ENCODE data around the gene DNTT.

Gene DNTT

DNA sequence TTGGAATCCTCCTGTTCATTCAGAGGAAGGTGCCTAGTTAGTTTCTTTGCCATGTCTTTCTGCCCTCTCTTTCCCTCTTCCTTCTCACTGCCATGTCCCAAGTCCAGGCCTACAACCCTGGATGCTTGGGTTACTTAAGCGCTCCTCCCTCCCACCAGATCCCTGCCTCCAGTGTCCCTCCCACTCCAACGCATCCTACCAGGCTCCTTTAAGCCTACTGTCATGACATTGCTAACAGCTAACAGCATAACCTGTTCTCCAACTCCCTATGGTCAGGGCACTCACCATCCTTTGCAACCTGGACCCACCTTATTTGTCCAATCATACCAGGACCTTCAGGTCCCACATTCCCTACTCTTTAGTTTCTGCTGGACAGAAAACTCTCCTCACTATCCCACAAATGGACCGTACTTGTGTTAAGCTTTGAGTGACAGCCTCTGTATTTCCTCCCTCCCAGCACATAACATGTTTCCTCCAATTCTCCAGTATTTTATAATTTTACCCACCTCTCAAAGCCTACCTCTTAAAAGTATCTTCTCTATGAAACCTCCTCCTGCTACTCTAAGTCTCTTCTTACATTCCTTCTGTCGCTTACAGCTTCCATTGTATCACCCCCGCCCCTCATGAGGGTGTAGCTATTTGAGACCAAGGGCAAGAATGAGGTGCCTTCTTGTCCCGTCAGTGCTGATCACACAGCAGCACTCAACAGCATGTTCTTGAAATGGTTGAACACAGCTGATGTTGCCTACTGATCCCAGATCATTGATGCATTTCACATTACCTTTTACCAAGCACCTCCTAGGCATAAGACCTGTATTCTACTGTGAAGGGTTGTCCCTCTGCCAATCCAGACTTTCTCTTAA lies 34.6 kb upstream of the DNTT start:
- Histone ChIP-seq H3K9me3 (no peaks in the 10 kb centered on the region), H3K4me3 (no peak overlapping the region), H3K36me3 (replicated peaks) (no peaks in the 10 kb centered on the region), H3K4me1 (no peaks in the 10 kb centered on the region), H3K27me3 (ENCODE audit: low read depth) (no peaks in the 10 kb centered on the region)
- no peak for DNase-seq (ENCODE audit: low spot score in 2 of 2)
- in situ Hi-C loops (cut with MboI; ENCODE audit: low sequenced_read_pairs): no loop called here

DNA sequence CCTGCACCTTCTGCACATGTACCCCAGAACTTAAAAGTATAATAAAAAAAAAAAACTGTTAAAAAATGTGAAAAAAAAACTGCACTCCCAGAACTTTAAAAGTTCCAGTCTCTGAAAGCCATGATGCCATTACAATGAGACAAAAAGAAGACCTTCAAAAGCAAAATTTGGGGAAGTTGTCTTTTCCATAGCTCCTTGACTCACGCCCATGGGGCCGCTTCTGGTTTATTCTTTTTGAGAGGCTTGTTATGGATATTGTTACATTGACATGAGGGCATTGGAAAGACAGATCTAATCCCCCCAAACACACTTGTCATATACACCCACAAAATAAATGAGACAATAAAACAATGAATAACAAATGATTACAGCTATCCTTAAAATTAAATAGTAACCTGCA lies 33.7 kb upstream of the DNTT start:
- Histone ChIP-seq H3K4me3 (no peak overlapping the region), H3K27me3 (ENCODE audit: low read depth) (no peaks in the 10 kb centered on the region), H3K36me3 (replicated peaks) (no peaks in the 10 kb centered on the region), H3K9me3 (no peaks in the 10 kb centered on the region), H3K4me1 (no peaks in the 10 kb centered on the region)
- DNase-seq (ENCODE audit: low spot score in 2 of 2): no peak
- in situ Hi-C loops (cut with MboI; ENCODE audit: low sequenced_read_pairs): no loop called here

DNA sequence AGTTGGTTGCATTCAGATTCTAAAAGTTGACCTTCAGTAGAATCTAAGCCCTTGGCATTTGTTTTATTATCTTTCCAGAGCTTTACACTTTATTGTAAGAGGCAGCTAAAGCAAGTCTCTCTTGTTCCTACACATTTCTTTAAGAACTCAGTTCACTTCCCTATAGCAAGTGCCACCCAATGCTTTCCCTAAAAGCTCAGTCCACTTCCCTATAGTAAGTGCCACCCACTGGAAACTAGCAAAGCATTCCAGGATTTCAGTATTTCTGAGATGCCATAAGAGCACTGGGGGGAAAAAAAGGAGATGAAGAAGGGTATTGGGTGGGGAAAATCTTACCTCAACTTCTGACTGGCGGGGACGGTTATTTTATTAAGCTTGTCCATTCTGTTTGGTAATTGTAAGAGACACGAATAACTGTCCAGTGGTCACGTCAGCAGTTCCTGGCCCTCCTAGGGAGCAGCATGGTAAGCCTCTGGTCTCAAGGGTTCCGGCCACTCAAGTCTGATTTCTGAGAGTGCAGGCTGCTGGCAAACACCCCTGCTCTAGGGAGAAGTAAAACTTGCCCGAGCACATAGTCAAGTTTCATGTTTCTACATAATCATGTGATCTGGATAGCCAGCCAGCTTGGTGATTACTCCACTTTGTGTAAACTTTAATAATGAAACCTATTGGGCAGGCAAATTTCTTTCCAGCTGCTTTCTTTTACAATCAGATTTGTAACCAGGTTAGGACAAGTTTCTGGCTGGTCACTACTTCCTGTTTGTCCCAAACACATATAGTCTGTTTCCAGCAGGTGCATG lies 33.0 kb upstream of the DNTT start, which contains the start of gene BLNK:
Gene BLNK, minus strand, starts transcription at position 554 of the 800 bp plus-strand sequence. Its CDS starts 171 bp downstream, at position 383.
- DNase-seq (ENCODE audit: low spot score in 2 of 2): no peak

DNA sequence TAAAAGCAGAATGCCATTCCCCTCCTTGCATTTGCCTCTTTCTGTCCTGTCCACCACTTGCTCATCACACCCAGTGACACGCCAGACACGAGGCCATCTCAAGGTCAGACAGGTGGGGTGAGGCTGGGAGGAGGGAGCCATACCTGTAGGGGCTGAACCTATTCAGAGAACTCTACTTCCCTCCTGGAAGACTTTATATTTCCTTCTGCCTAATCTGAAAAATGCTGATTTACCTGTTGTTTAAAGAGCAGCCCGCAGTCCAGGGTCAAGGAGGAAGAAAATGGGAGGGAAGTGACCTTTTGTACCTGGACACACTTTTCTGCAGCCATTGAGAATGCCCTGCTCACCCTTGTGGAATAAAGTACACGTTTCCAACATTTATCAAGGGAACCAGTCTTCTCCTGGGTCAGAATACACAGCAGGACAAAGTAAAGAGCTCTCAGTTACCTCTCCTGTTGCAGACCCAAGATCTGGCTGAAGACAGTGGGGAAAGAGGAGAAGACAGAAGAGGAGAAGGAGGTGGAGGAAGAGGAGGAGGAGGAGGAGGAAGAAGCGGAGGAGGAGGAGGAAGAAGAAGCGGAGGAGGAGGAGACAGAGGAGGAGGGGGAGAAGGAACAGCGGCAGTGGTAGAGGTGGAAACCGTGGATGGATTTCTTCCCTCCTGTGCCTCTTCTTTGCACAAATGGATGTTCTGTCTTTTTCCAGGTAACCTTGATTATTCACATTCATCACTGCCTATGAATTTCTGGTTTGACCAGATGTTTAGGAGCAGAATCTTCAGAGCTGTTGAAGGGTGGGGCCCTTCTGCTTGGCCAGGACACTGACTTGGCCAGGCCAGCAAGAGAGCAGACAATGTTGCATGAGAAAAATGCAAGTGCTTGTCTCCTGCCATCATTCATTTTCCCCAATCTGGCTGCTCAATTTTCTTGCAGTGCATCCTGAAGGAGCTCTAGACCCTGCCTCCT lies 31.6 kb upstream of the DNTT start:
- in situ Hi-C loops (cut with MboI; ENCODE audit: low sequenced_read_pairs): no loop called here
- Histone ChIP-seq H3K27me3 (ENCODE audit: low read depth) (no peaks in the 10 kb centered on the region), H3K36me3 (replicated peaks) (no peaks in the 10 kb centered on the region), H3K4me1 (no peaks in the 10 kb centered on the region), H3K4me3 (no peak overlapping the region), H3K9me3 (no peaks in the 10 kb centered on the region)
- no peak for DNase-seq (ENCODE audit: low spot score in 2 of 2)

More for the DNA sequence above, 33.0 kb upstream of the DNTT start, which contains the start of gene BLNK:
- H3K9me3 ChIP-seq: no peaks in the 10 kb centered on the region
- in situ Hi-C loops (cut with MboI; ENCODE audit: low sequenced_read_pairs): no loop called here
- no peaks in the 10 kb centered on the region for H3K4me1 ChIP-seq
- no peak within 1 kb of the TSS for H3K4me3 ChIP-seq
- H3K27me3 ChIP-seq (ENCODE audit: low read depth): no peaks in the 10 kb centered on the region
- no peaks in the 10 kb centered on the region for H3K36me3 ChIP-seq (replicated peaks)

DNA sequence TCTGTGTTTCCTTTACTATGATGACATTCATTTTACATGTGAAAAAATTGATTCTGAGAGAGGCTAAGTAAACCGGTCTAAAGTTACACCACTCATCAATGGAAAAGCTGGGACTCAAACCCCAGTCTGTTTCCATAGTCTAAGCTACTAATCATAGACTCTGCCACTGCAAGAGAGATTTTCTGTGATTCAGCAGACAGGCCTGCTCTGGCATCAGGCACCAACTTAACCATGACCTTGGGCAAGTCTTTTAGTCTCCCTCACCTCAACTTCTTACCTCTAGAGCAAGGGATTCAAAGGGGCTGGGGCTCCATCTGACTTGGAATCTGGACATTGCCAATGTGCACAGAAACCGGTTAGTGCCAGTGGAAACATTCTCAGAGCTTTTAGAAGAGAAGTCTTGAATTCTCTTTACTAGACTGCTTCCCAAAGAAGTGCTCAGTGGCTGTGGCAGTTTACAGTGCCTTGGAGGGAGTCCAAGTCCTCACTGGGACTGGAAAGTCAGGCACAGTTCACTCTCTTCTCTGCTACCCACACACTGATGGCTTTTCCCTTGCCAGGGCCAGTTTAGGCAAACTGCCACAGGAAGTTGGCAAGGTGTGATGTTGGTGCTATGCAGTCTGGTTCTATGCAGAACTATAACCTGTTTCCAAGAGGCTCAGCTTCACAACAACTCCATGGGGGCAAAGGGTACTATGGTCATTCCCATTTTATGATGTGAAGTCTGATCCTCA lies 28.4 kb upstream of the DNTT start:
- in situ Hi-C loops (cut with MboI; ENCODE audit: low sequenced_read_pairs): no loop called here
- no peak for DNase-seq (ENCODE audit: low spot score in 2 of 2)
- Histone ChIP-seq H3K9me3 (no peaks in the 10 kb centered on the region), H3K27me3 (ENCODE audit: low read depth) (no peaks in the 10 kb centered on the region; the same call in 1 of the 2 replicates), H3K4me1 (no peaks in the 10 kb centered on the region), H3K36me3 (replicated peaks) (no peaks in the 10 kb centered on the region), H3K4me3 (no peak overlapping the region)

DNA sequence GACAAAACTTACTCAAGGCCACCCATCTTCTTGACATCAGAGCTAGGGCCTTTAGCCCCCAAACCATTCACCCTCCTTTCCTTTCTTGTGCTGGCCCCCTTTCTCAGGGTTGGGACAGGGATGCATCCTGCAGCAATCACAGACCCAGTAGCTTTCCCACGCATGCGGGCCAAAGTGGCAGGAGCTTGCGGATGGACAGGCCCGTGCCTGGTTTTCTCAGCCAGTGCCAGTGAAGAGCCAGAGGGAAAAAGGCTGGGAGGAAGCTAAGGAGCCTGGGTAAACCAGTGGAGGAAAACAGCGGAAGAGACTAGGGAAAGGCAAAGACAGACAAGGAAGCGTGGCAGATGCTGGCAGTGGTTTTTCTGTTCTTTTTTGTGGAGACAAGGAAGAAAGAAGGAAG lies 27.8 kb upstream of the DNTT start:
- Histone ChIP-seq H3K36me3 (replicated peaks) (no peaks in the 10 kb centered on the region), H3K4me1 (no peaks in the 10 kb centered on the region), H3K4me3 (no peak overlapping the region)

DNA sequence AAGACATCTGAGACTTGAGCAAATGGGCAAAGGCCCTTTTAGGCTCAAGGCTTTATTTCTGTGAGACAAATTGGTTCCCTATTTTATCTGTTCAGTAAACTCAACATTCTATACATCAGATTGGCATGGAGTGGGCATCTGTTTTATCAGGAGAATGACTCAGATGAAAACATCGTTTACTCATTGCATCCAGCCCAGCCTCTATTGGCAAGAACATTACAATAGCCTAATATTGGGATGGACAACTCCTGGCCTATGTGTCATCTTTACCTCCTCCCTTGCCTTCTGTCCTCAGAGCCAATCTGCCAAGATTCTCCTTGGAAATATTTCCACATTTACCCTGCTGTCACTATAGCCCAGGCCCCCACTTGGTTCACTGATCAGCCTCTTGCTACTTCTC lies 27.4 kb upstream of the DNTT start:
- H3K4me1 ChIP-seq: no peaks in the 10 kb centered on the region

More for the DNA sequence above, 27.8 kb upstream of the DNTT start:
- no peaks in the 10 kb centered on the region for H3K9me3 ChIP-seq
- H3K27me3 ChIP-seq (ENCODE audit: low read depth): peaks cover 4% of the 10 kb centered on the region; the same call in 1 of the 2 replicates
- DNase-seq (ENCODE audit: low spot score in 2 of 2): no peak
- in situ Hi-C loops (cut with MboI; ENCODE audit: low sequenced_read_pairs): no loop called here

DNA sequence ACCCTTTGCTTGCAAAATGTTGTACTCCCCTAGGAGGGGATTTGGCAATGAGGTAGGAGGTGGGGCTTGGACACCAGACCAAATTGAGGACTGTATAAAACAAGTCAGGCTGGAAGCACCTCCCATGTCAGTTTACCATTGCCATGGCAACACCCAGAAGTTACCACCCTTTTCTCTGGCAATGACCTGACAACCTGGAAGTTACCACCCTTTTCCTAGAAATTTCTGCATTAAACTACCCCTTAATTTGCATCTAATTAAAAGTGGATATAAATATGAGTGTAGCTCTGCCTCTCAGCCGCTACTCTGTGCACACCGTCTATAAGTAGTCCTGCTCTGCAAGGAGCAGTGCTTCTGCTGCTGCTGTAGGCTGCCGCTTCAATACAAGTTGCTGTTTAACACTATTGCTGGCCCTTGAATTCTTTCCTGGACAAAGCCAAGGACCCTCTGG lies 25.0 kb upstream of the DNTT start:
- in situ Hi-C loops (cut with MboI; ENCODE audit: low sequenced_read_pairs): no loop called here
- no peak for DNase-seq (ENCODE audit: low spot score in 2 of 2)
- H3K4me3 ChIP-seq: no peak overlapping the region
- no peaks in the 10 kb centered on the region for H3K36me3 ChIP-seq (replicated peaks)
- no peaks in the 10 kb centered on the region for H3K9me3 ChIP-seq
- no peaks in the 10 kb centered on the region for H3K4me1 ChIP-seq
- H3K27me3 ChIP-seq (ENCODE audit: low read depth): peaks cover 12% of the 10 kb centered on the region; the same call in 1 of the 2 replicates

More for the DNA sequence above, 27.4 kb upstream of the DNTT start:
- Histone ChIP-seq H3K36me3 (replicated peaks) (no peaks in the 10 kb centered on the region), H3K9me3 (no peaks in the 10 kb centered on the region), H3K27me3 (ENCODE audit: low read depth) (peaks cover 5% of the 10 kb centered on the region; the same call in 1 of the 2 replicates), H3K4me3 (no peak overlapping the region)
- DNase-seq (ENCODE audit: low spot score in 2 of 2): no peak
- in situ Hi-C loops (cut with MboI; ENCODE audit: low sequenced_read_pairs): no loop called here

DNA sequence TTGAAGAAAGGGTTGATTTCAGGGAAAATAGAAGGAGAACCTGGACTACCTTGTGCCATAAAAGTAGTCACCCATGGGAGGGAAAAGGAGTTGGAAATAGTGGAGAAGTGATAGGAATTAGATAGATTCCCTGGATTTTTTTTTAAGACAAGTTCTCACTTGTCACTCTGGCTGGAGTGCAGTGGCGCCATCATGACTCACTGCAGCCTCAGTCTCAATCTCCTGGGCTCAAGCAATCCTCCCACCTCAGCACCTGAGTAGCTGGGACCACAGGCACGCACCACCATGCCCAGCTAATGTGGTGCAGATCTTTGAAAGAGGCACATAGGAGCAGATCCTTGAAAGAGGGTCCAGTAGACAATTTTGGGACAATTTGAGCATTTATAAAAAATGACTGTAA lies 23.4 kb upstream of the DNTT start:
- Histone ChIP-seq H3K9me3 (no peaks in the 10 kb centered on the region), H3K36me3 (replicated peaks) (no peaks in the 10 kb centered on the region), H3K4me3 (no peak overlapping the region), H3K27me3 (ENCODE audit: low read depth) (peaks cover 12% of the 10 kb centered on the region; the same call in 1 of the 2 replicates), H3K4me1 (no peaks in the 10 kb centered on the region)
- DNase-seq (ENCODE audit: low spot score in 2 of 2): no peak
- in situ Hi-C loops (cut with MboI; ENCODE audit: low sequenced_read_pairs): no loop called here

DNA sequence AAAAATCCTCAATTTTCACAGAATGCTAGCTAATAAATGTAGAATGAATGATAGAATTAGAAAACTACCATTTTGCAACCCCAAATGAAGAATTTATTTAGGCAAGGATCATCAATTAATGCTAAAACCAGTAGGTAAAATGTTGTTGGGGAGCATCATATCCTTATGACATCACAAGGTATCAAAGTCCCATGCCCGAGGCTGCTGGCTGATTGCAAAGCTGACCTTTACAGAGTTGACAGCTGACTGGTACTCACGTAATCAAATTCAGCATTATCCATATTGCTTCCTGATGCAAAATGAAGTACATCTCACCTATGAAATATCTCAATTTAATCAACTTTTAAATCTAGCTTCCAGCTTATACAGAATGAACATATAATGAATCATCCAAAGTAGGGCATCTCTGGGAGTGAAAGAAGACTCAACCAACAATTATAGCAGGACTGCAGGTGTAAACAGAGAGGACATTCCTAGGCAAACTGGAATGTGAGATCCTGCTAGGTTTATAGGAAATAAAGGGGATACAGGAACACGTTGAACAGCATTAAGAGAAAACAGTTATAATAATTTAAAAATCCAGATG lies 22.7 kb upstream of the DNTT start:
- DNase-seq (ENCODE audit: low spot score in 2 of 2): no peak
- Histone ChIP-seq H3K4me1 (no peaks in the 10 kb centered on the region), H3K36me3 (replicated peaks) (no peaks in the 10 kb centered on the region), H3K27me3 (ENCODE audit: low read depth) (peaks cover 12% of the 10 kb centered on the region; the same call in 1 of the 2 replicates), H3K4me3 (no peak overlapping the region), H3K9me3 (no peaks in the 10 kb centered on the region)
- in situ Hi-C loops (cut with MboI; ENCODE audit: low sequenced_read_pairs): no loop called here

DNA sequence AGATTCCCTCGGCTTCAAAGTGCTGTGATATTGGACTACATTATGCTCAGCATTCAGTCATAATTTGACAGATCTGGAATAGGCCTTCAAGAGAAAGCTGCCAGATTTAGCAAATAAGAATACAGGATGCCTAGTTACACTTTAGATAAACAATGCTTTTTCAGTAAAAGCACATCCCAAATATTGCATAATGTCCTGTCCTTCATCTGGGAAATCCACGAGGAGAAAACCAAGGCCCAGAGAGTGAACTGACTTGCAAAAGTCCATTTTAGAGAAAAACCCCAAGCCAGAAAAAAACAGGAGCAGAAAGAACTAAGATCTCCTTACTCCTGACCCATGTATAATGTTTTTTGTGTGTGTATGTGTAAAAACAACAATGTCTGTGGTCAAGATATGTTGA lies 20.9 kb upstream of the DNTT start:
- no peak for DNase-seq (ENCODE audit: low spot score in 2 of 2)
- in situ Hi-C loops (cut with MboI; ENCODE audit: low sequenced_read_pairs): no loop called here
- Histone ChIP-seq H3K36me3 (replicated peaks) (no peaks in the 10 kb centered on the region), H3K4me1 (no peaks in the 10 kb centered on the region), H3K4me3 (no peak overlapping the region), H3K27me3 (ENCODE audit: low read depth) (peaks cover 12% of the 10 kb centered on the region; the same call in 1 of the 2 replicates), H3K9me3 (no peaks in the 10 kb centered on the region)

DNA sequence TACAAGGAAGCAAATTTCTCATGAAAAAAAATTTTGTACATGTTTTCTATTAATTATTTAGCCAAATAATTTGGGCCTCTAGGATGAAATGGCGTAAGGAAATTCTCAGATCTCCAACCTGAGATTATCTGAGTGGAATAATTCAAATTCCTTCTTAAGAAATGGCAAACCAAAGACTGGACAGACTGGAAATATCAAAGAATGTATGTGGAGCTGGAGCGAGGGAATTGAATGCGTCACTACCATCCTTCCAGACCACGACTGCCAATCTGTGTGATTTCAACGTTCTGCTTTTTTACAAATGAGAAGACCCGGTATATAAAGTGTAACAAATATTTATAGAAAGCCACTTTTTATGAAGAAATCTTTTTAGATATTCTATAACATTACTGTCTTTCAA lies 20.5 kb upstream of the DNTT start:
- H3K9me3 ChIP-seq: no peaks in the 10 kb centered on the region
- DNase-seq (ENCODE audit: low spot score in 2 of 2): no peak
- H3K36me3 ChIP-seq (replicated peaks): no peaks in the 10 kb centered on the region
- H3K4me3 ChIP-seq: no peak overlapping the region
- in situ Hi-C loops (cut with MboI; ENCODE audit: low sequenced_read_pairs): no loop called here
- H3K27me3 ChIP-seq (ENCODE audit: low read depth): peaks cover 12% of the 10 kb centered on the region; the same call in 1 of the 2 replicates
- H3K4me1 ChIP-seq: no peaks in the 10 kb centered on the region
